ENCODE results near the gene KCNT1.

DNA sequence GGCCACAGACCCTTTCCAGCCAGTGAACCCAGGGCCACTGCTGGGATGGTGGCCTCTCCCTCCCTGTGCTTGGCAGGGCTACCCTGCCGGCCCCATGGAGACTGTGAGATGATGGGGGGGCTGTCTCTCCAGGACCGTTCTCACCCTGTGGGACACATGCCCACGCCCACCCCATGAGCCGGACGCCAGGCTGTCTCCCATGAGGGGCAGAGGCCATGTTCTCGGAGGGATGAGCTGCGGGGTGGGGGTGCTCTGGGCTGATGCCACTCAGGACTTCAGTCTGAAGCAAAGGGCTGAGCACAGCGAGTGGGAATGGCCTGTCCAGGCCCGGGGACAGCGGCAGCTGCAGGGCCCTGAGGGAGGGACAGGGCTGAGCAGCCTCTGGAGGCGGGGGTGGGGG, 88.9 kb downstream of the KCNT1 start:
- no peak for TF ChIP-seq POLR2A (IDR thresholded peaks at IDR 0.05)
- TF ChIP-seq, protein P1, sequence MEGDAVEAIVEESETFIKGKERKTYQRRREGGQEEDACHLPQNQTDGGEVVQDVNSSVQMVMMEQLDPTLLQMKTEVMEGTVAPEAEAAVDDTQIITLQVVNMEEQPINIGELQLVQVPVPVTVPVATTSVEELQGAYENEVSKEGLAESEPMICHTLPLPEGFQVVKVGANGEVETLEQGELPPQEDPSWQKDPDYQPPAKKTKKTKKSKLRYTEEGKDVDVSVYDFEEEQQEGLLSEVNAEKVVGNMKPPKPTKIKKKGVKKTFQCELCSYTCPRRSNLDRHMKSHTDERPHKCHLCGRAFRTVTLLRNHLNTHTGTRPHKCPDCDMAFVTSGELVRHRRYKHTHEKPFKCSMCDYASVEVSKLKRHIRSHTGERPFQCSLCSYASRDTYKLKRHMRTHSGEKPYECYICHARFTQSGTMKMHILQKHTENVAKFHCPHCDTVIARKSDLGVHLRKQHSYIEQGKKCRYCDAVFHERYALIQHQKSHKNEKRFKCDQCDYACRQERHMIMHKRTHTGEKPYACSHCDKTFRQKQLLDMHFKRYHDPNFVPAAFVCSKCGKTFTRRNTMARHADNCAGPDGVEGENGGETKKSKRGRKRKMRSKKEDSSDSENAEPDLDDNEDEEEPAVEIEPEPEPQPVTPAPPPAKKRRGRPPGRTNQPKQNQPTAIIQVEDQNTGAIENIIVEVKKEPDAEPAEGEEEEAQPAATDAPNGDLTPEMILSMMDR (IDR thresholded peaks at IDR 0.05): no peak
